ENCODE data around the gene HEMK1.
A peak's percentile ranks its signal among the peaks of the same experiment; 100 is the strongest.

The HEMK1 gene

GRCh38 chr3:50568947-50569749 lies at the start of gene HEMK1:
HEMK1 (plus strand) TSS chr3:50569522; CDS start chr3:50571105, 1,583 bp downstream.
- DNase-seq (ENCODE audit: low read depth in 2 of 2) = peak; percentile 97 to 98

- no peak for DNase-seq (ENCODE audit: low read depth in 2 of 2)
Observed at GRCh38 chr3:50520849-50521248, 48.5 kb upstream of the HEMK1 start.

- DNase-seq (ENCODE audit: low read depth in 2 of 2) = no peak
Observed at GRCh38 chr3:50521572-50521971, 47.8 kb upstream of the HEMK1 start.

DNA sequence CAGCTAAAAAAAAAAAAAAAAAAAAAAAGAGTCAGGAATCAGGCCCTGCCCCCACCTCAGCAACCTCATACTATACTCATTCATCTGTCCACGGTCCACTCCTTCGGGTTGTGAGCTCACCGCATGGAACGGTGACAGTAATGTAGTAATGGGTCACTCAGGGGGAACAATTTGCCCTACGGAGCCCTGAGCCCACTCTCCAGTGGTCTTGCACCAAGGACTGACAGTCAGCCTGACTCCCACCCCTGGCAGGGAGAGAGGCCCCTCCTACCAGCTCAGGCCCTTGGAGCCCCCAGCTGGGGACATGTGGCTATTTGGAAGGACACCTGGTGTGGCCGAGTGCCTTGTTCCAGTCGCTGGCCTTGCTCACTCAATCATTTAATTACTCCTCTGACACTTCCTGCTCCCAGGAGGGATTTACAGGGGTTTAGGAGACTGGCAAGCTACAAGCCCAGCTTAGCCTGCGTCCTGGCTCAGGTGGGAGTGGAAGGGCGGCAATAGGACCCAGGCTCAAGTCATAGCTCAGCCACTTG lies 46.0 kb upstream of the HEMK1 start:
- no peak for DNase-seq (ENCODE audit: low read depth in 2 of 2)

DNA sequence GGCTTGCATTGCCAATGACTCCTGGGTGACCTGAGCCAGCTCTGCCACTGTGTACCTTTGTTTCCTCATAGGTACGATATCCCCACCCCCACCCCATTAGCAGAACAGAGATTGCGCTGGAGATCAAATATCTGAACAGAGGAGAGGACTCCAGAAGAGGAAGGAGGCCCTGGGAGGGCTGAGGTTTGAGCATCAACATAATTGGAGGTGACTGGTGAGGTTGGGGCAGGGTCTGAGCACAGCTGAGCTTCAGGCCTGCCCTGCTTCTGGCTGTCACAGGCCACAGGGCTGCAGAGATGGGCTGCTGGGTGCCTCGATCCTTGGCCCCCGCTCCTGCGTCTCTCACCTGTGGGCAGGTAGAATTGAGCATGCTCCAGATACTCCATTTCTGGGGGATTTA lies 44.6 kb upstream of the HEMK1 start:
- DNase-seq (ENCODE audit: low read depth in 2 of 2) = no peak

DNA sequence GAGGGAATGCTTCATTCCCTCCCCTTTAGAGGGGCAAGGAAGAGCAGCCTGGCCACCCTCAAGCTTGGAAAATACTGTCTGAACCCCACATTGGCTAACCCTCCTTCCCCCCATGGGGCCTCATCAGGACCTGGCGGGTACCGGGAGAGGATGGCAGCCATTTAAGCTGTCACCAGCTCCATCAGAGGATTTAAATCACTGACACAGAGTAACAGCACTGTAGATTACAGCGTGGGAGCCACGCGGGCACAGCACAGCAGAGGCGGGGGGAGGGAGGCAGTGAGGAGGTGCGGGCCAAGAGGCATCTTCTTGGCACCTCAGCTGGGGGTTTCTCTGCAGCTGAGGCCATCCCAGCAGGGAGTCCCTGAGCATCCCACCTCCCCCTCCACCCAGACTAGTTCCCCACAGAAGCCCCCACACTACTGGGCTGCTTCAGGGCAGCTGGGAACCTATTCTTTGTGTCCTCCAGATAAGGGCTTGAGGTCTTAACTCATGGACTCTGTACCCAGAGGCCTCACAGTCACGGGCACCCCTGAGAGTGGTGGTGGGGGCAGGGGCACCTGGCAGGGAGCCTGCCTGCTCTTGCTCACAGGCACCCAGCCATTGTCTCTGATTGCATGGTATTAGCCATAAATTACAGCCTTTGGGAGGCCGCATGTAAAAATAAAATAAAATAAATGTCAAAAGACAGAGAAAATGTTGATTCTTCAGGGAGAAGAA lies 44.0 kb upstream of the HEMK1 start:
- no peak for DNase-seq (ENCODE audit: low read depth in 2 of 2)

- DNase-seq (ENCODE audit: low read depth in 2 of 2) = peak; percentile 62 to 69
Observed at GRCh38 chr3:50525987-50526386, 43.3 kb upstream of the HEMK1 start.

- no peak for DNase-seq (ENCODE audit: low read depth in 2 of 2)
Observed at GRCh38 chr3:50530001-50530970, 39.0 kb upstream of the HEMK1 start.

DNA sequence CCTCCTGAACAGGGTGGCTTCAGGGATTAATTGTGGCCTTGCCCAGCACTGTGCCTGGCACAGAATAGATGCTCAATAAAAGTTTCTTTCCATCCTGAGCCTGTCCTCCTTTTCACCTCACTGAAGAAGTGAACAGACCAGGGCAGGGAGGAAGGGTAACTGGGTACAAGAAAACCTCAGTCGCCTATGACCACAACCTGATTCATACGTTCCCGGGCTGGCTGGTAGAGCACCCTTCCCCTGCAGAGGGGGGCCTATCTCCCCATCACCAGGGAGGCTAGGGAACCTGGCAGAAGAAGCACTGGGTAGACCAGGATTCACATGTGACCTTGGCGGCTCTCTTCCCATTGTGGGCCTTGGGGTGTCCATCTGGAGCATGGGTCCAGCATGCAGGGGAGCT lies 38.1 kb upstream of the HEMK1 start:
- no peak for DNase-seq (ENCODE audit: low read depth in 2 of 2)

- no peak for DNase-seq (ENCODE audit: low read depth in 2 of 2)
Observed at GRCh38 chr3:50532062-50532705, 37.1 kb upstream of the HEMK1 start.

DNA sequence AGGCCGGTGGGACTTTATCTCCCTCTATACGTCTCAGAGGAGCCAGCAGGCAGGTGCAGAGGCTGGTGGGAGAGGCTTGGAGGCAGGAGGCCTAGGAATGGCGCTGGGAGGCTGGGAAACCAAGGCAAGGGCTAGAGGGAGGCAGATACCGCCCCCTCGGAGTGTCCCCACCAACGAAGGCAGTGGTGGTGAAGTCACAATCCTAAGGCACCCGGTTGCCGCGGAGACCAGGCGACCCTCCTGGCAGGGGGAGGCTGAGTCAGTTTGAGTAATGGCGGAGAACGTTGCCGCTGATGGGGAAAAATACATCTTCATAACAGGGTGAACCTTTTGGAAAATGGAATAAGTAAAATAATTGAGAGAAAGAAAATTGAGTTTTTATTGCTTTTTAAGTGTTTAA lies 36.0 kb upstream of the HEMK1 start:
- DNase-seq (ENCODE audit: low read depth in 2 of 2) = no peak

DNA sequence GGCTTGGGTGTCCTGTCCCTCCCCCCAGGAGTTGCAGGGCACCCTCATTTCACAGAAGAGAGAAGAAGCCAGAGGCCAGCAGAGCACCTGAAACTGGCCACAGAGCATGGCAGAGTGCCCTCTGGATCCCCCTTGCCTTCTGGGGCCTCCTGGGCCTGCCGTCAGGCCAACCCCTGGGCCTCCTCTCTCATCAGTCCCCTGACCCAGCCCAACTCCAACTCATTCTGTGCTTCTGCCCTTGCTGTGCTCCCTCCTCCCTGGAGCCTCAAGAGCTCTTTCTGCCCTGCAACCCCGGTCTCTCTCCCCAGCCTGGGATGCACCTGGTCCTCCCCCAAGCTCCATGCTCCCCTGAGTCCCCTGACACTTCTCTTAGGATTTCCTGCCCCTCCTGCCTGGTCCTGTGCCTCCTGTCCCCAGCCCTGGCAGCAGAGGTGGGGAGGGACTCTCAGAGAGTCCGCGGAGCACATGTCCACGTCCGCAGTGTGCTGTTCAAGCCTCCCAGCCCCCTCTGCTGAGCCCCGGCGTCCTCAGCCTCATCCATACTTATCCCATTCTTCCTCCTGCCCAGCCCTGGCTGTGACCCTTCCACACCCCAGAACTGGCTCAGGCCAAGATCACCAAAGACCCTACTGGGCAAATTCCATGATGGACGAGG lies 35.4 kb upstream of the HEMK1 start:
- DNase-seq (ENCODE audit: low read depth in 2 of 2) = no peak

- no peak for DNase-seq (ENCODE audit: low read depth in 2 of 2)
Observed at GRCh38 chr3:50534681-50535330, 34.5 kb upstream of the HEMK1 start.

DNA sequence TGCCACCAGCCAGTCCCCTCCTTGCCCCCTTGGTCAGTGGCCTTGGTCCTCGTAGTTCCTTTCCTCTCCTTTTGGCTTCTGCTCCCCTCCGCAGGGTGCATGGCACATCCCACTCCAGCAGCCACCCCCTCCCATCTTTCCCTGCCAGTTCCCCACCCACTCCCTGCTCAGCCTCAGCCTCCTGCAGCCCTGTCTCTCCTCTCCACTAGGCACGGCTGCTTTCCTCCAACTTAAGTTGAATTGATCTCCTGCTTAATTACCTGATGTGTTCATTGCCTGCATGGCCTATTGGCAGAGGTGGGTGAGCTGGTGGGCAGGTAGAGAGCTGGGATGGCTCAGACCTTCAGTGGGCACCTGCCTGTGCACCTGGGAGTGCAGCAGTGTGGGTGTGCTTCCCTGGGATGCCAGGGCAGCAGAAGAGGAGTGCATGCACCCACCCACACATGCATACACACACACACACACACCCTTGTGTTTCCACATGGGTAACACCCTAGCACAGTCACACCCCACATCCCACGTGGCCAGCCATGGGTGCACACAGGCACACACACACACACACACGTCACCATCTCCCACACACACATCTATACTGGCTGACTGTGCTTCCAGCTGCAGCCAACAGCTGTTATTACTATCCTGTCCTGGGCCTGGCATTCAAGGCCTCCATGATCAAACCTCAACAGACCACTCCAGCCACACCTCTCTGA lies 32.7 kb upstream of the HEMK1 start:
- DNase-seq (ENCODE audit: low read depth in 2 of 2) = no peak

GRCh38 chr3:50537421-50538129 lies 31.7 kb upstream of the HEMK1 start:
- DNase-seq (ENCODE audit: low read depth in 2 of 2) = no peak

DNA sequence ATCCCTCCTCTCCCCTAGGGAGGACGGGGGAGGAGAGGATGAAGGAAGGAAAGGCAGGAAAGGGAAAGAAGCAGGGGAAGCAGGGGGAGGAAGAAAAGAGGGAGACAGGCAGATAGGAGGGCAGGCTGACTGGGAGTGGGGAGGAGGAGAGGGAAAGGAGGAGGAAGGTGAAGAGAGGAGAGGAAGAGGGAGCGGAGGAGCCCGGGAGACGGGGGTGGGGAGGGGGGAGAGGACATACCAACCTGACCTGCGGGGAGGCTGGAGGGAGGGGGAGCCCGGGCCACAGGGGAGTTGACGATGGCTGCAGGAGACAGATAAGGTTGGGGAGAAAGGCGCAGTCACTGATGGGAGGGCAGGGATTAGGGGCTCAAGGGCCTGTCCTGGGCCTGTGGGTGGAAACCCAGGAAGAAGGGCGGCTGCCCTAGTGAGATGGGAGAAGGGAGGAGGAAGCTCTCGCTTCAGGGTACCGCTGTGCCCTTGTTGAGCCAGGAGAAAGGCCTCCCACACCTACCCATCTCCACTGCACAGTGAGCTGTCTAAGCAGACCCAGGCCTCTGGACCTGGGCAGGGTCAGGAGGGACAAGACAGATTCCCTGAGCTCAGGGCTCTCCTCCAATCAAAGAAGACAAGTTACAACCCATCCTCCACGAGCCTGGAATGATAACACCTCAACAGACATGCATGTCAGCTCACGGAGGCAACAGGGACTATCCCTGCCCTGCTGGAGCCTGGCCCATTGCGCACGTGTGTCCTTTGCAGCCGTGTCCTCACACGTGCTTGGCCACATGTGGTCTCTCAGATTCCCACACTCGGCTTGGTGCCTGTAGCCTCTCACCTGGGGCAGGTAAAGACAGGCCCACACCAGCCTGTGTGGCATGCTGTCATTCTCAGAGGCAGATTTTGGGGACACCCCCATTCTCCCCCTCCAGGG lies 29.7 kb upstream of the HEMK1 start:
- DNase-seq (ENCODE audit: low read depth in 2 of 2) = no peak

DNA sequence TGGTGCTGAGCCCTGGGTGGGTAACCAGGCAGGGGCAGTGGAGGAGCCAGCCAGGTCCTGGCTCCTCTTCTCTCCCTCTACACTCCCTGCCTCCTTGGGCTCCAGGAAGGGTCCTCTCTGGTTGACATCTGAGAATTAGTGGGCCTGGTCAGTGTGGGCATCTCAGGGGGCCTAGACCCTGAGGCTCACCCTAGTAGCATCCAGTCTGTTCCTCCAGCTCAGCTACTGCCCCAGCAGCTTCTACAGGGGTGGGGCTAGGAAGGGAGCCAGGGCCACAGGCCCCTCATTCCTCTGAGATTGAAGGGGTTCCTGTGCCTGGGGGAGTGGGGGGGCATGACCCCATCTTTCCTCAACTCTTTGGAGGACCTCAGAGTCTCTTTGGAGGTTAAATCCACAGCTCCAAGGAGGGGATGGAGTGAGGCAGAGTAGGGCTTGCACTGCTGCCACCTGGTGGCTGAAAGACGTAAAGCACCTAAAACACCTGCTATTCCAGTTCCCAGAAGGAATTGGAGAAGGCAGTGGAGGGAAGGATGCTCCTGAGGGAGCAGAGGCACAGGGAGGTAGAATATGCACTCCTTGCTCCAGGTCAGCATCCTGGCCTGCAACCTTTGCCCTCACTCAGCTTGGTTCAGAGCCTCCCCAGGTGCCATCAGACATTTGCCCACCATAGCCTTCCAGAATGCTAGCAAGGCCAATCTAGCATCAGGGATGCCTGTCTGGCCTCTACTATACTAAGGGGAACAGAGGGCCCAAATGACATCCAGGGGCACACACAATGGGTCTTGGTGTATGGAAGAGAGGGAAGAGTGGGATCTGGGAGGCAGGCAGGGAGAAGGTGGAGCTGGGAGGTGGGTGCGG lies 26.9 kb upstream of the HEMK1 start:
- peak; percentile 43 to 61 for DNase-seq (ENCODE audit: low read depth in 2 of 2)
